HEK293 (cell line): ENCODE data around the gene ATAT1.

Experiments
- CTCF ChIA-PET: fragments of 350-600 bp; formaldehyde crosslinking; extraction: SDS; loops from one replicate; lab custom pipeline; 2021; ENCODE audit warnings: antibody characterized with exemption; lab: Yijun Ruan, JAX
- POLR2A ChIA-PET: fragments of 300-600 bp; formaldehyde crosslinking; extraction: SDS; loops from one replicate; lab custom pipeline; 2020; ENCODE audit warnings: antibody characterized with exemption, inconsistent platforms; lab: Yijun Ruan, JAX
- H3K27ac ChIP-seq: fragments of 200-500 bp; sonication (Bioruptor generic); 2 replicates; pipeline ENCODE4 v1.5.1; 2014; ENCODE audit warnings: low read depth, low read length, control low read depth, inconsistent platforms; ENCODE audit errors: extremely low read depth
- H3K36me3 ChIP-seq, 2 experiments: fragments of 200-500 bp in 1 of 2; sonication (Bioruptor generic) in 1 of 2; 1 replicate in 1 of 2; 2 replicates in 1 of 2; pipeline ENCODE4 v1.5.1; 2014 to 2017; ENCODE audit warnings: inconsistent platforms in 2 of 2, low read length in 2 of 2; ENCODE audit not compliant: control insufficient read depth in 2 of 2, insufficient read depth in 1 of 2
- H3K4me1 ChIP-seq: fragments of 200-500 bp; sonication (Bioruptor generic); 2 replicates; pipeline ENCODE4 v1.5.1; 2014; ENCODE audit warnings: mild to moderate bottlenecking, low read length, inconsistent platforms; ENCODE audit not compliant: control insufficient read depth, insufficient read depth
- H3K4me3 ChIP-seq: 2 replicates; pipeline ENCODE4 v1.5.1; 2011; ENCODE audit warnings: low read depth, mild to moderate bottlenecking, control low read depth, low read length, moderate library complexity
- H3K9me3 ChIP-seq: fragments of 200-500 bp; sonication (Bioruptor generic); 2 replicates; pipeline ENCODE4 v1.5.1; 2014; ENCODE audit warnings: low read depth, low read length, inconsistent platforms; ENCODE audit not compliant: control insufficient read depth, insufficient read depth
- BCL11B ChIP-seq: fragments of 450-650 bp; formaldehyde crosslinking; IDR thresholded peaks from 2 replicates; pipeline ENCODE4 v1.5.1; 2016; ENCODE audit warnings: low read depth, missing biosample characterization, missing genetic modification characterization
- FEZF1 ChIP-seq: fragments of 450-650 bp; formaldehyde crosslinking; IDR thresholded peaks from 2 replicates; pipeline ENCODE4 v1.5.1; 2016; ENCODE audit warnings: missing biosample characterization, missing genetic modification characterization
- SP3 ChIP-seq: fragments of 450-650 bp; formaldehyde crosslinking; IDR thresholded peaks from 2 replicates; pipeline ENCODE4 v1.5.1; 2016; ENCODE audit warnings: missing biosample characterization, missing genetic modification characterization
- WT1 ChIP-seq: fragments of 450-650 bp; formaldehyde crosslinking; IDR thresholded peaks from 2 replicates; pipeline ENCODE4 v1.5.1; 2016; ENCODE audit warnings: missing biosample characterization, missing genetic modification characterization
- ZBTB20 ChIP-seq: fragments of 450-650 bp; formaldehyde crosslinking; IDR thresholded peaks from 2 replicates; pipeline ENCODE4 v1.5.1; 2016; ENCODE audit warnings: missing biosample characterization, missing genetic modification characterization
- ZFP37 ChIP-seq: fragments of 450-650 bp; formaldehyde crosslinking; IDR thresholded peaks from 2 replicates; pipeline ENCODE4 v1.5.1; 2016; ENCODE audit warnings: missing biosample characterization, missing genetic modification characterization
- ZNF214 ChIP-seq: fragments of 450-650 bp; formaldehyde crosslinking; IDR thresholded peaks from 2 replicates; pipeline ENCODE4 v1.5.1; 2017; ENCODE audit warnings: missing biosample characterization, mild to moderate bottlenecking, missing genetic modification characterization, borderline replicate concordance
- ZNF266 ChIP-seq: fragments of 450-650 bp; formaldehyde crosslinking; IDR thresholded peaks from 2 replicates; pipeline ENCODE4 v1.5.1; 2016; ENCODE audit warnings: missing biosample characterization, missing genetic modification characterization, low read depth
- ZNF354C ChIP-seq: fragments of 450-650 bp; formaldehyde crosslinking; IDR thresholded peaks from 2 replicates; pipeline ENCODE4 v1.5.1; 2016; ENCODE audit warnings: missing biosample characterization, missing genetic modification characterization, low read depth, borderline replicate concordance
- ZNF433 ChIP-seq: fragments of 450-650 bp; formaldehyde crosslinking; IDR thresholded peaks from 2 replicates; pipeline ENCODE4 v1.5.1; 2016; ENCODE audit warnings: missing biosample characterization, missing genetic modification characterization, low read depth
- ZNF600 ChIP-seq: fragments of 450-650 bp; formaldehyde crosslinking; IDR thresholded peaks from 2 replicates; pipeline ENCODE4 v1.5.1; 2016; ENCODE audit warnings: missing biosample characterization, missing genetic modification characterization
- ZNF654 ChIP-seq: fragments of 450-650 bp; formaldehyde crosslinking; IDR thresholded peaks from 2 replicates; pipeline ENCODE4 v1.5.1; 2016; ENCODE audit warnings: low read depth, missing biosample characterization, missing genetic modification characterization
- ZNF830 ChIP-seq: fragments of 450-650 bp; IDR thresholded peaks from 2 replicates; pipeline ENCODE4 v1.5.0; 2018; ENCODE audit warnings: missing biosample characterization, missing genetic modification characterization, low read depth, mild to moderate bottlenecking, moderate library complexity
- ZSCAN23 ChIP-seq: fragments of 450-650 bp; formaldehyde crosslinking; IDR thresholded peaks from 2 replicates; pipeline ENCODE4 v1.5.1; 2016; ENCODE audit warnings: missing biosample characterization, missing genetic modification characterization
- TF ChIP-seq, protein P1 (sequence below): fragments of 450-650 bp; formaldehyde crosslinking; conservative IDR thresholded peaks from 2 replicates; pipeline ENCODE4 v1.5.1; 2016; ENCODE audit warnings: low read depth, missing biosample characterization, missing genetic modification characterization
- TF ChIP-seq, protein P2 (sequence below): fragments of 450-650 bp; formaldehyde crosslinking; IDR thresholded peaks from 2 replicates; pipeline ENCODE4 v1.5.1; 2016; ENCODE audit warnings: missing biosample characterization, missing genetic modification characterization
- TF ChIP-seq, protein P3 (sequence below): fragments of 450-650 bp; formaldehyde crosslinking; IDR thresholded peaks from 2 replicates; pipeline ENCODE4 v1.5.1; 2016; ENCODE audit warnings: missing biosample characterization, missing genetic modification characterization, borderline replicate concordance
- TF ChIP-seq, protein P4 (sequence below): fragments of 450-650 bp; formaldehyde crosslinking; IDR thresholded peaks from 2 replicates; pipeline ENCODE4 v1.5.1; 2016; ENCODE audit warnings: missing biosample characterization, missing genetic modification characterization
- TF ChIP-seq, protein P5 (sequence below): fragments of 450-650 bp; IDR thresholded peaks from 2 replicates; pipeline ENCODE4 v1.5.1; 2018; ENCODE audit warnings: missing biosample characterization, missing genetic modification characterization

ATAT1 gene

DNA sequence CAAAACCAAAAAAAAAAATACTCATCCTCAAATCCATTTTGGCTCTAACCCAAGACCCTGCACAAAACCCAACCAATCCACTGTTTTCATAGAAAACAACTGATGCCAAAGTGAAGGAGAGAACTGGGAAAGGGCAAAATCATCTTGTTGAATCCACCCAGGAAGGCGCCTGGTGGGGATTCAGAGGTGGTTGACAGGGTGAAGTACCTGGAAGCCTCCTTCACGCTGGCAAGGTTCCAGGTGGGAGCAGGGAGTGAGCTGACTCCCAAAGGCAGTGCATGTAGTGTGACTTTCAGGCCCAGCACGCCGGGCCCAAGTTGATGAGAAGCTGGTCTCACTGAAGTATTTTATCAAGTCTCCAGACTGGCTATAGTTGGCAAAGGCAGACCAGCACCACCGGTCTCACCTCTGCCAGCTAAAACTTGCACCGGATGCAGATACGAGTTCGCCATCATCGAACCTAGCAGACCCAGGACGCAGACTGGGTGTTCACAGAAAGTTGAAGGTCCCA is 26.2 kb upstream of the ATAT1 start (continued):
- TF ChIP-seq ZNF214 (no peak), ZBTB20 (no peak), ZNF354C (tag by site-specific recombination) (no peak), WT1 (0 out of 2 replicates have a peak, but pooled peaks have one; percentile 26), ZSCAN23 (no peak), ZNF654 (no peak), BCL11B (tag by site-specific recombination) (no peak)
- TF ChIP-seq, protein P1, sequence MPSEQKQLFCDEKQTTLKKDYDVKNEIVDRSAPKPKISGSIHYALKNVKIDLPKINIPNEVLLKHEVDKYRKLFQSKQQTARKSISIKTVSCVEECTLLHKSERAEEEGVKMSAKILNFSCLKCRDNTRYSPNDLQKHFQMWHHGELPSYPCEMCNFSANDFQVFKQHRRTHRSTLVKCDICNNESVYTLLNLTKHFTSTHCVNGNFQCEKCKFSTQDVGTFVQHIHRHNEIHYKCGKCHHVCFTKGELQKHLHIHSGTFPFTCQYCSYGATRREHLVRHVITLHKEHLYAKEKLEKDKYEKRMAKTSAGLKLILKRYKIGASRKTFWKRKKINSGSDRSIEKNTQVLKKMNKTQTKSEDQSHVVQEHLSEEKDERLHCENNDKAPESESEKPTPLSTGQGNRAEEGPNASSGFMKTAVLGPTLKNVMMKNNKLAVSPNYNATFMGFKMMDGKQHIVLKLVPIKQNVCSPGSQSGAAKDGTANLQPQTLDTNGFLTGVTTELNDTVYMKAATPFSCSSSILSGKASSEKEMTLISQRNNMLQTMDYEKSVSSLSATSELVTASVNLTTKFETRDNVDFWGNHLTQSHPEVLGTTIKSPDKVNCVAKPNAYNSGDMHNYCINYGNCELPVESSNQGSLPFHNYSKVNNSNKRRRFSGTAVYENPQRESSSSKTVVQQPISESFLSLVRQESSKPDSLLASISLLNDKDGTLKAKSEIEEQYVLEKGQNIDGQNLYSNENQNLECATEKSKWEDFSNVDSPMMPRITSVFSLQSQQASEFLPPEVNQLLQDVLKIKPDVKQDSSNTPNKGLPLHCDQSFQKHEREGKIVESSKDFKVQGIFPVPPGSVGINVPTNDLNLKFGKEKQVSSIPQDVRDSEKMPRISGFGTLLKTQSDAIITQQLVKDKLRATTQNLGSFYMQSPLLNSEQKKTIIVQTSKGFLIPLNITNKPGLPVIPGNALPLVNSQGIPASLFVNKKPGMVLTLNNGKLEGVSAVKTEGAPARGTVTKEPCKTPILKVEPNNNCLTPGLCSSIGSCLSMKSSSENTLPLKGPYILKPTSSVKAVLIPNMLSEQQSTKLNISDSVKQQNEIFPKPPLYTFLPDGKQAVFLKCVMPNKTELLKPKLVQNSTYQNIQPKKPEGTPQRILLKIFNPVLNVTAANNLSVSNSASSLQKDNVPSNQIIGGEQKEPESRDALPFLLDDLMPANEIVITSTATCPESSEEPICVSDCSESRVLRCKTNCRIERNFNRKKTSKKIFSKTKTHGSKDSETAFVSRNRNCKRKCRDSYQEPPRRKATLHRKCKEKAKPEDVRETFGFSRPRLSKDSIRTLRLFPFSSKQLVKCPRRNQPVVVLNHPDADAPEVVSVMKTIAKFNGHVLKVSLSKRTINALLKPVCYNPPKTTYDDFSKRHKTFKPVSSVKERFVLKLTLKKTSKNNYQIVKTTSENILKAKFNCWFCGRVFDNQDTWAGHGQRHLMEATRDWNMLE (tag by site-specific recombination), result no peak
- TF ChIP-seq, protein P2, sequence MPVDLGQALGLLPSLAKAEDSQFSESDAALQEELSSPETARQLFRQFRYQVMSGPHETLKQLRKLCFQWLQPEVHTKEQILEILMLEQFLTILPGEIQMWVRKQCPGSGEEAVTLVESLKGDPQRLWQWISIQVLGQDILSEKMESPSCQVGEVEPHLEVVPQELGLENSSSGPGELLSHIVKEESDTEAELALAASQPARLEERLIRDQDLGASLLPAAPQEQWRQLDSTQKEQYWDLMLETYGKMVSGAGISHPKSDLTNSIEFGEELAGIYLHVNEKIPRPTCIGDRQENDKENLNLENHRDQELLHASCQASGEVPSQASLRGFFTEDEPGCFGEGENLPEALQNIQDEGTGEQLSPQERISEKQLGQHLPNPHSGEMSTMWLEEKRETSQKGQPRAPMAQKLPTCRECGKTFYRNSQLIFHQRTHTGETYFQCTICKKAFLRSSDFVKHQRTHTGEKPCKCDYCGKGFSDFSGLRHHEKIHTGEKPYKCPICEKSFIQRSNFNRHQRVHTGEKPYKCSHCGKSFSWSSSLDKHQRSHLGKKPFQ (tag by site-specific recombination), result no peak
- TF ChIP-seq, protein P3, sequence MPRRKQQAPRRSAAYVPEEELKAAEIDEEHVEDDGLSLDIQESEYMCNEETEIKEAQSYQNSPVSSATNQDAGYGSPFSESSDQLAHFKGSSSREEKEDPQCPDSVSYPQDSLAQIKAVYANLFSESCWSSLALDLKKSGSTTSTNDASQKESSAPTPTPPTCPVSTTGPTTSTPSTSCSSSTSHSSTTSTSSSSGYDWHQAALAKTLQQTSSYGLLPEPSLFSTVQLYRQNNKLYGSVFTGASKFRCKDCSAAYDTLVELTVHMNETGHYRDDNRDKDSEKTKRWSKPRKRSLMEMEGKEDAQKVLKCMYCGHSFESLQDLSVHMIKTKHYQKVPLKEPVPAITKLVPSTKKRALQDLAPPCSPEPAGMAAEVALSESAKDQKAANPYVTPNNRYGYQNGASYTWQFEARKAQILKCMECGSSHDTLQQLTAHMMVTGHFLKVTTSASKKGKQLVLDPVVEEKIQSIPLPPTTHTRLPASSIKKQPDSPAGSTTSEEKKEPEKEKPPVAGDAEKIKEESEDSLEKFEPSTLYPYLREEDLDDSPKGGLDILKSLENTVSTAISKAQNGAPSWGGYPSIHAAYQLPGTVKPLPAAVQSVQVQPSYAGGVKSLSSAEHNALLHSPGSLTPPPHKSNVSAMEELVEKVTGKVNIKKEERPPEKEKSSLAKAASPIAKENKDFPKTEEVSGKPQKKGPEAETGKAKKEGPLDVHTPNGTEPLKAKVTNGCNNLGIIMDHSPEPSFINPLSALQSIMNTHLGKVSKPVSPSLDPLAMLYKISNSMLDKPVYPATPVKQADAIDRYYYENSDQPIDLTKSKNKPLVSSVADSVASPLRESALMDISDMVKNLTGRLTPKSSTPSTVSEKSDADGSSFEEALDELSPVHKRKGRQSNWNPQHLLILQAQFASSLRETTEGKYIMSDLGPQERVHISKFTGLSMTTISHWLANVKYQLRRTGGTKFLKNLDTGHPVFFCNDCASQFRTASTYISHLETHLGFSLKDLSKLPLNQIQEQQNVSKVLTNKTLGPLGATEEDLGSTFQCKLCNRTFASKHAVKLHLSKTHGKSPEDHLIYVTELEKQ, result no peak

DNA sequence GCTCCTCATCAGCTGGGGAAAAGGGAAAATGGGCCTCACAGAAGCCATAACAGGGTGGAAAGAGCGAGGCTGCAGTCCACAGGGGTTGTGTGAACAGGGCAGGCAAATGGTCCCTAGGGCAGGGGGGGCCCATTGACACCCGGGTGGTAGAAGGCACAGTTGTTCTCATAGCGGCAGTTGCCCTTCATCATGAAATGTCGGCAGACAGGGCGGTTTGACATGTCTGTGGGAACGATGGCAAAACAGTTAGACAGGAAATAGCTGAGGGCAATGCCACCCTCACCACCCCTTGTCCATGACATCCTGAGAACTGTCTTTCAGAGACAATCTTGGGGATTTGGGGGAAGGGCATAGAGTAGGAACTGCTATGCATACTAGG is 25.2 kb upstream of the ATAT1 start:
- ChIA-PET CTCF (interaction anchor here (1.4 to 9.8 kb wide), 2 partner anchors 58 to 118 kb away, joined by 5 to 121 read pairs; no protein-coding TSS in a partner anchor), POLR2A (interaction anchor here (0.7 to 14.9 kb wide), 4 partner anchors 9 to 129 kb away, joined by 3 to 197 read pairs (median 14); no protein-coding TSS in a partner anchor)
- Histone ChIP-seq H3K4me1 (no peaks in the 10 kb centered on the region), H3K4me3 (no peak overlapping the region), H3K27ac (peak overlapping the region; percentile 40; the same call in 1 of the 2 replicates), H3K36me3 (peaks cover 50 to 67% of the 10 kb centered on the region in 2 experiments), H3K9me3 (no peaks in the 10 kb centered on the region)
- TF ChIP-seq SP3 (no peak), ZNF600 (peak; percentile 67), FEZF1 (tag by site-specific recombination) (peak; percentile 25; the same call in 1 of the 2 replicates), ZNF266 (tag by site-specific recombination) (no peak), ZNF830 (no peak), ZNF433 (tag by site-specific recombination) (no peak), ZFP37 (tag by site-specific recombination) (0 out of 2 replicates have a peak, but pooled peaks have one; percentile 14)
- TF ChIP-seq, protein P2 (tag by site-specific recombination), result no peak
- TF ChIP-seq, protein P4, sequence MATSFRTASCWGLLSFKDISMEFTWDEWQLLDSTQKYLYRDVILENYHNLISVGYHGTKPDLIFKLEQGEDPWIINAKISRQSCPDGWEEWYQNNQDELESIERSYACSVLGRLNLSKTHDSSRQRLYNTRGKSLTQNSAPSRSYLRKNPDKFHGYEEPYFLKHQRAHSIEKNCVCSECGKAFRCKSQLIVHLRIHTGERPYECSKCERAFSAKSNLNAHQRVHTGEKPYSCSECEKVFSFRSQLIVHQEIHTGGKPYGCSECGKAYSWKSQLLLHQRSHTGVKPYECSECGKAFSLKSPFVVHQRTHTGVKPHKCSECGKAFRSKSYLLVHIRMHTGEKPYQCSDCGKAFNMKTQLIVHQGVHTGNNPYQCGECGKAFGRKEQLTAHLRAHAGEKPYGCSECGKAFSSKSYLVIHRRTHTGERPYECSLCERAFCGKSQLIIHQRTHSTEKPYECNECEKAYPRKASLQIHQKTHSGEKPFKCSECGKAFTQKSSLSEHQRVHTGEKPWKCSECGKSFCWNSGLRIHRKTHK (tag by site-specific recombination), result no peak
- TF ChIP-seq, protein P5, sequence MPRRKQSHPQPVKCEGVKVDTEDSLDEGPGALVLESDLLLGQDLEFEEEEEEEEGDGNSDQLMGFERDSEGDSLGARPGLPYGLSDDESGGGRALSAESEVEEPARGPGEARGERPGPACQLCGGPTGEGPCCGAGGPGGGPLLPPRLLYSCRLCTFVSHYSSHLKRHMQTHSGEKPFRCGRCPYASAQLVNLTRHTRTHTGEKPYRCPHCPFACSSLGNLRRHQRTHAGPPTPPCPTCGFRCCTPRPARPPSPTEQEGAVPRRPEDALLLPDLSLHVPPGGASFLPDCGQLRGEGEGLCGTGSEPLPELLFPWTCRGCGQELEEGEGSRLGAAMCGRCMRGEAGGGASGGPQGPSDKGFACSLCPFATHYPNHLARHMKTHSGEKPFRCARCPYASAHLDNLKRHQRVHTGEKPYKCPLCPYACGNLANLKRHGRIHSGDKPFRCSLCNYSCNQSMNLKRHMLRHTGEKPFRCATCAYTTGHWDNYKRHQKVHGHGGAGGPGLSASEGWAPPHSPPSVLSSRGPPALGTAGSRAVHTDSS (tag by site-specific recombination), result no peak
